Mucosa of gallbladder (tissue), 1 donor: ENCODE data around the gene CGNL1. TPM values are rescaled to one million over a fixed set of nuclear protein-coding genes. Genes with fewer than 3 reads are reported as not detected.
A peak's percentile ranks its signal among the peaks of the same experiment; 100 is the strongest.

Experiments used
- DNase-seq: peaks from one replicate; pipeline ENCODE4 v3.0.0-alpha.2; 2020; ENCODE audit warnings: low spot score
- total RNA-seq: library from RNA; stranded (reverse); gene quantifications from one replicate; pipeline ENCODE4 v1.2.1, GENCODE V29; 2021
- donor health status: DM: no; HTN: no; CAD: no.

Gene CGNL1
- total RNA-seq, 1 donor from 2014 or later: 7.9 TPM

GRCh38 chr15:57548835-57549234 is 172.5 kb downstream of the CGNL1 start:
- DNase-seq: no peak

DNA sequence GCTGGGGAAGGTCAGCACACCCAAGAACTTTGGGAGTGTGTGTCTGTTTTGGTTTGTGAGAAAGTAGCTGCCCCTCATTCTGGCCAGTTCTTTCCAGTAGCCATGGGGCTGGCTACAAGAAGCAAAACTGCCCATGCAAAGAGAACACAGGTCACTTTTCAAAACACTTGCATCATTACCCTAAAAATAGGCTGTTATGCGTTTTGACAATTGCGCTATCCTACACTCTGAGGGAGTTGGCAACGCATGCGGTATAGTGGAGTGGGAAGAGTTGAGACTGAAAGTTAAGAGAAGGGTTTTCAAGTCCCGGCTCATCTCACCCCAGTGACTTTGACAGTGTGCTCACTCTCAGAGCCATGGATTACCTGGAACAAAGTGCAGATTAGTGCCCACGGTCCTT is 173.6 kb downstream of the CGNL1 start:
- no peak for DNase-seq

DNA sequence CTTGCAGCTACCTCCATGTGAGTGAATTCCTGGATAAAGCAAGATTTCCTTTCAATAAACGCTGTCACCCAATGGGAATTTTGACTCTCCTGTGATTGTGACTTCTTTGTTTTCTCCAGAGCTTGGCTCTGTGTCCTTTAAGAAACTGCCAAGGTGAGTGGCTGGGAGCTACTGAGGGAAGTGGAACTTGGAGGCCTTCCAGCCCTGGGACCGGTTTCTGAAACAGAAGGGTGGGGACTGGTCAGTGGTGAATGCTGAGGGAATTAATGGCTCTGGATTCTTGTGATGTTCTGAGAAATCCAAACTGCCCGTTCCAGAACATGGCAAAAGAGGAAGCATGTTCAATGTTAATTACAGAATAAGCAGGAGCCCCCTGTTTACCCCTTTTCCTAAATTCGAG is 174.3 kb downstream of the CGNL1 start:
- peak; percentile 79 for DNase-seq

DNA sequence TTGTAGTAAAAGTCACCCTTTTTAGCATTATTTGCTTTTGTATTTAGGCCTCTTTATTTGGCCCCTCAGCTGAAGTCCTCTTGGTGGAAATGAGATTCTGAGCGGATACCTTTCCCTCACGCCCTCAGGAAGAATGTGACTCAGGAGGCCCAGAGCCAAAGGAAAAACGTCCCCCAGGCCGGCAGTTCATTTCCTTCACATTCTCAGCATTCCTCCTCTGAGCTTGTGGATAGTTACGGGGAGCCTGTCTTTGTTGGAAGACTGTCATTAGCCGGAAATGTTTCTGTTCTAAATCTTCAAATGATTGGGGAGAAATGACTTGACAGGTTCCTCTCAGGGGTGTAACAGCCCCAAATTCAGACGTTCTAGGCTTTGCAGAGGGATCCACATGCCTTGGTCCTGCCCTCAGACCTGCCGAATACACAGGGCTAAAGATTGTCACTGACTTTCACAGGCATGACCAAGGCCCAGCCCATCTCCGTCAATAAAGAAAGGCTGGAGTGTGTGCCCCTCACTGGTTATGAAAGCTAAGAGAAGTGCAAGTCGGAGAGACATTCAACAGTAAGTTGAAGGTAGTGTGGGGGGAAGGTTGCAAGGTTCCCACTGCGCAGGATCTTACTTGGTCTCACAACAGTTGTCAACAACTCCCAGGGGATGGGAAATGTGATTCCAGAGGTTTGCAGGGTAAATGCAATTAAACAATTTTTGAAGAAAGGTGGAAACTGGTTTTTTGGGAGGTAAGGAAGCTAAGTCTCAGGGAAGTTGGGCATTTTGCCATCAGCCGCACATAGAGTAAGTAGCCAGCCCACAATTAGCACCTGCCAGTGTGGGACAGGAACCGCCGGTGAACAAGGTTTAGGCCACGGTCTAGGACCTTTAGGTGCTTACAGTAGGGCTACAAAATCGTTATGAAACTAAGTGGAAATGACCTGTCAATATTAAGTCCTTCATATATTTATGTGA is 175.7 kb downstream of the CGNL1 start:
- peak; percentile 58 for DNase-seq

- no peak for DNase-seq
Observed at GRCh38 chr15:57552678-57553334, 176.5 kb downstream of the CGNL1 start.

DNA sequence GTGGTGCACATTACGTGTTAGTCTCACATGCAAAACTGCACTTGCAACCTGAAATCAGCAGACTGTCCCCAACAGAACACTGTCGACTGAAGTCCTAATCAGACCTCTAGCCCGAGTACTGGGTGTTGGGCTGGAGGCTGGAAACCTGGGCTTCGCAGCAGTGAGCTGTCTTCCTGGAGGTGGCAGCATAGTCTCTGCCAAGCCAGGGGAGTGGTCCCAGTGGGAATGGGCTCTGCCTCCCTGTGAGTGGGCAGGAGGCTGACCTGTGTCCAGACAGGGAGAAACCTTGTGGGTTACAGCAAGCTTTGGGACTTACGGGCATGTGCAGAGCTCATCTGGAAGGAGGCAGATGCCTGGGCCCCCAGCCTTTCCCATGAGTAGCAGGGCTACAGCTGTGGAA is 177.2 kb downstream of the CGNL1 start:
- DNase-seq: no peak

DNA sequence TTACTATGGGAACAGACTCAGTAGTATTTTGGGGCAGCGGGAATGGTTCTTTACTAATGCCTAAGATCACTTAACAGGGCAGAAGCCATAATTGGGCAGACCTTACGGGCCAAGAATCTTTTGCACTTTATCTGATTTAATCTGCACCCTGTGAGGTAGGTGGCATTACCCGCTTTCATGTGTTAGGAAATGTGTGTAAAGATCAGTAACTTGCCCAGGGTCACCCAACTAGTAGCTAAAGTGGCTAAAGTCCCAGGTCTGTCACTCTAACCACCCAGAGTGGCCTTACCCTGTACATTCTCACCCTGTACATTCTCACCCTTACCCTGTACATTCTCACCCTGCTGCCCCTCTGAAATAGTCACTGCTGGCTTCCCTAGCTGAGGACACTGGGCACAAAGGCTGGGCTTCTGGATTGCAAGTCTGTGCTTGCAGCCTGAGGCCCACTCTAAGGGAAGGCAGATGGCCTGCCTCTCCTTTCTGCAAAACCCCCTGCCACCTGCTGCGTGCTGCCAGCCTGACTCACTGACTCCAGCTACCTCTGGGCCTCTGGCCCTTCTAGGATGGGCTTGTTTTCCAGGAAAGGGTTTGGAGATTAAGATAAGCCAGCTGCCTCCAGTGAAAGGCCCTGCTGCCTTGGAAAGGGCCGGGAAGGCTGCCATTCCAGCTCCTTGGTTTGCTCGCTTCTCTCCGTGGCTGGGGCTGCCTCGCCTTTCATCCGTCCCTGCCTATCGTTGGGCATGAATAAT is 177.9 kb downstream of the CGNL1 start:
- no peak for DNase-seq

GRCh38 chr15:57554812-57555179 is 178.5 kb downstream of the CGNL1 start:
- DNase-seq: no peak

- no peak for DNase-seq
Observed at GRCh38 chr15:57555270-57555669, 179.0 kb downstream of the CGNL1 start.

DNA sequence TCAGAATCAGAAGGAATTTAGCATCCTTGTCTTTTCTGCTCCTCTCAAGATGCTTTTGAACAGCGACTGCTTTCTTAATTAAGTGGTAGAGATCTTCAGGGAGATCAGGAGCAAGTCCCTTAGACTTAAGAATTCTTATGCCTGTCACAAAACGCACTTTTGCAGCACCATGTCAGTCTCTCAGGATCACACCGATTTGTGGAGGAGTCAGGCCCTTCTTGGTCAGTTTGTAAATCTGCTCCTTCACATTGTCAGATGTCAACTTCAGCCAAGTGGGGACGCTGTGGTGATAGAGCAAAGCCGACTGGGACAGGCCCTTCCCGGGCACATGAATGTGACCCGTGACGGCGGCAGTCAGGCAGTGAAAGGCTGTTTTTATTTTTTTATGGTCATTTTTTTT is 179.7 kb downstream of the CGNL1 start:
- DNase-seq: no peak

GRCh38 chr15:57557267-57557666 is 181.0 kb downstream of the CGNL1 start:
- no peak for DNase-seq

DNA sequence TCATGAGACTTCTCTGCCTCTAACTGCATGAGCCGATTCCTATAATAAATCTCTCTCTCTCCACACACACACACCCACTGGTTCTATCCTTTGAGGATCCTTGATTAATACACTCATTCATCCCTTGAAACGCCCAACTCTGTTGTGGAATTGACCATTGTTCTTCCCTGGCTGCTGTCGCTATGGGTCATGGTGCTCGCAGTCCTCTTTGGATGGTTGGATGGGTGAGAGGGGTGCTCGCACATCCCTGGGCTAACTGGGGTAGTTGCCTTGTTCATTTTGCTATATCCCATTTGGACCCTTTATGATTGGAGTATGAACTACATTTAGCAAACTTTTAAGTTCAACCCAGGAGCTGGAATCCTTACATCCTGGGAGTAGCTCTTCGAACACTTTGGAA is 181.5 kb downstream of the CGNL1 start:
- DNase-seq: no peak

- DNase-seq: peak; percentile 80
Observed at GRCh38 chr15:57559875-57560274, 183.6 kb downstream of the CGNL1 start.

- DNase-seq: peak; percentile 81
Observed at GRCh38 chr15:57561041-57561711, 184.9 kb downstream of the CGNL1 start.

- no peak for DNase-seq
Observed at GRCh38 chr15:57562196-57562769, 186.0 kb downstream of the CGNL1 start.

DNA sequence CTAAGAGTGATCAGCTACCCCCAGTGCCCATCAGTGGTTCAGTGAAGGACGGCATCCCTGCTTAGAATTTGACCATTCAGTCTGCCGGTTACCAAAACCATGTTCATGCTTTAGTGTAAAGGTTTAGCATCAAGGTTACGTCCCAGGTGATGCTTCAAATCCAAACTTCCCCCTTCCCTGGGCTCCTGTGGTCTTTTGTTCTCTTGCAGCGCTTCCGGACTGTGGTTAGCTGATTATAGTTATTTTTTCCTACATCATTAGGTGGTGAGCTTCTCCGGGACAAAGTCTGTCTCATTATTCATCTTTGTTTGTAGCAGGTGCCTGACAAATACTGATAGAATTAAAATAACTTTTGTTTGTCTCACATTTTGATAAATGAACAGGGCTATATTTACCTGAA is 187.1 kb downstream of the CGNL1 start:
- DNase-seq: no peak

GRCh38 chr15:57565311-57565710 is 189.0 kb downstream of the CGNL1 start:
- no peak for DNase-seq

- DNase-seq: no peak
Observed at GRCh38 chr15:57566834-57567233, 190.5 kb downstream of the CGNL1 start.

DNA sequence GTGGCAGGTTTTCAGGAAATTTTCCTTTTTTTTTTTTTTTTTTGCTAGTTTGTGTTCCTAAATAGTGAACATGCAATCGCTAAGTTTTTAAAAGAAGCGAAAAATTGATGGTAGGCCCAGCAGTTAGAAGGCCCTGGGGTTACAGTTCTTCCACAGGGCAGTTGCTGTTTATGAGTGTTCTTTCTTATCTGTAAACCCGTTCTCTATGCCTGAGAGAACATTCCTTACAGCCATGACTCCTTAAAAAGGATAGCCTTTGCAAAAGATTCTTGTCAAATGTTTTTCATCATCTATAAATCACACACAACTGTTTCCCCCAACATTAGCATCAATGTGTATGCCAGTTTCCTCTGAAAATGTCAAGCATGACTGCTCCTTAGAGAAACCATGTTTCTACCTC is 191.6 kb downstream of the CGNL1 start:
- no peak for DNase-seq

- no peak for DNase-seq
Observed at GRCh38 chr15:57568299-57568698, 192.0 kb downstream of the CGNL1 start.

GRCh38 chr15:57570340-57570739 is 194.0 kb downstream of the CGNL1 start:
- no peak for DNase-seq

GRCh38 chr15:57570994-57571393 is 194.7 kb downstream of the CGNL1 start:
- DNase-seq: no peak
